Measurements from ENCODE around the gene ADAT1. TPM values are rescaled to one million over a fixed set of nuclear protein-coding genes. Genes with fewer than 3 reads are reported as not detected.

Gene ADAT1
- total and polyA plus RNA-seq, 2 of the 13 experiments (the other 11 are each of a cell fraction or from before 2014, with no cell fraction given) = 18.4 to 40.8 TPM

GRCh38 chr16:75555707-75556430 is 67.2 kb downstream of the ADAT1 start, which contains the start of gene TMEM231 (continued):
- peak; percentile 62; the same call in 1 of the 2 replicates for TF ChIP-seq AHDC1 (CRISPR knock-in tag; IDR thresholded peaks at IDR 0.05; ENCODE audit: borderline replicate concordance)
- TF ChIP-seq HINFP (CRISPR knock-in tag; IDR thresholded peaks at IDR 0.05; ENCODE audit: low read depth) = peak; percentile 9; the same call in 1 of the 2 replicates
- peak; percentile 31; the same call in 1 of the 2 replicates for TF ChIP-seq CERS6 (CRISPR knock-in tag; IDR thresholded peaks at IDR 0.05)
- peak; percentile 89; the same call in 1 of the 2 replicates for TF ChIP-seq PAX8 (CRISPR knock-in tag; IDR thresholded peaks at IDR 0.05; ENCODE audit: borderline replicate concordance)
- peak; percentile 95 for TF ChIP-seq ZFP91 (CRISPR knock-in tag; IDR thresholded peaks at IDR 0.05; ENCODE audit: borderline replicate concordance)
- no peak; the same call in none of the 2 replicates for TF ChIP-seq SMAD1 (CRISPR knock-in tag; IDR thresholded peaks at IDR 0.05; ENCODE audit: borderline replicate concordance, low read depth)
- TF ChIP-seq ZNF431 (CRISPR knock-in tag; IDR thresholded peaks at IDR 0.05; ENCODE audit: borderline replicate concordance, low read depth) = no peak
- TF ChIP-seq ADNP (CRISPR knock-in tag; IDR thresholded peaks at IDR 0.05) = no peak
- peak in 1 of 2 experiments; percentile 39; a peak in 1 of 4 replicates for TF ChIP-seq KLF16 (CRISPR knock-in tag; IDR thresholded peaks at IDR 0.05)
- TF ChIP-seq ZNF501 (CRISPR knock-in tag; IDR thresholded peaks at IDR 0.05) = peak; percentile 98
- peak; percentile 79 for TF ChIP-seq ZNF777 (CRISPR knock-in tag; IDR thresholded peaks at IDR 0.05)
- no peak for TF ChIP-seq GRHL1 (CRISPR knock-in tag; conservative IDR thresholded peaks at IDR 0.05)
- no peak for TF ChIP-seq ZKSCAN8 (CRISPR knock-in tag; IDR thresholded peaks at IDR 0.05; ENCODE audit: borderline replicate concordance)
- TF ChIP-seq ZNF674 (CRISPR knock-in tag; IDR thresholded peaks at IDR 0.05; ENCODE audit: low read depth) = peak; percentile 57; the same call in 1 of the 2 replicates
- TF ChIP-seq HDAC1 (CRISPR knock-in tag; IDR thresholded peaks at IDR 0.05) = peak; percentile 96
- no peak; the same call in none of the 2 replicates for TF ChIP-seq FOSL2 (CRISPR knock-in tag; IDR thresholded peaks at IDR 0.05)
